Mucosa of descending colon (tissue), 3 donors: ENCODE data around the gene INTS1. TPM values are rescaled to one million over a fixed set of nuclear protein-coding genes. Genes with fewer than 3 reads are reported as not detected.

Experiments
- ATAC-seq: fragments of 200-7000 bp; cut with Tn5 transposase; one replicate; pipeline ENCODE4 v1.9.1; 2020; ENCODE audit warnings: mild to moderate bottlenecking, moderate library complexity
- DNase-seq, 3 donors: peaks; one replicate each; pipeline ENCODE4 v3.0.0-alpha.2; 2020
- H3K36me3 ChIP-seq: fragments of 200-600 bp; one replicate; pipeline ENCODE4 v1.8.0; 2021; ENCODE audit warnings: low read depth, mild to moderate bottlenecking
- H3K4me1 ChIP-seq: fragments of 200-600 bp; one replicate; pipeline ENCODE4 v1.8.0; 2021; ENCODE audit warnings: low read depth, mild to moderate bottlenecking
- H3K4me3 ChIP-seq: fragments of 200-600 bp; one replicate; pipeline ENCODE4 v1.8.0; 2021; ENCODE audit warnings: mild to moderate bottlenecking
- H3K9me3 ChIP-seq: fragments of 200-600 bp; one replicate; pipeline ENCODE4 v1.8.0; 2021; ENCODE audit warnings: mild to moderate bottlenecking
- CTCF ChIP-seq: fragments of 200-600 bp; IDR thresholded peaks from one replicate; pipeline ENCODE4 v1.8.0; 2022; ENCODE audit warnings: antibody characterized with exemption, mild to moderate bottlenecking
- intact Hi-C, 2 donors: fragments of 100-400 bp; cut with DNase I in 1 of 2; cut with micrococcal nuclease in 1 of 2; formaldehyde crosslinking; loops; one replicate each; pipeline versions ENCODE4 v1.11.0 to v1.11.1; 2022; cut with DNase I, micrococcal nuclease
- total RNA-seq, 3 donors: library from RNA; stranded (reverse); fragmentation: NEBNext Ultra II Directional in 2 of 3; extraction: Animal tissue kit (Norgen Biotek cat#: 25700) in 2 of 3; gene quantifications; one replicate each; pipeline versions ENCODE4 v1.2.1 to v1.2.4, GENCODE V29; 2021 to 2023
- donor health status: DM: no; HTN: no; CAD: no; lungs with moderate emphysema.
- donor health status: DM: no; HTN: no; CAD: no.
- donor health status: DM: no; HTN: yes; CAD: no.

The INTS1 gene
- total RNA-seq, 3 donors from 2014 or later: 79.6 to 94.3 (median 88.0) TPM

GRCh38 chr7:1461646-1462375, 42.4 kb downstream of the INTS1 start:
- no peak for TF ChIP-seq CTCF
- no peak for DNase-seq
- intact Hi-C loops: no loop called here
- H3K4me1 ChIP-seq: peaks cover 73% of the 10 kb centered on the region
- no peaks in the 10 kb centered on the region for H3K36me3 ChIP-seq
- H3K9me3 ChIP-seq: no peaks in the 10 kb centered on the region
- ATAC-seq: peak; percentile 0
- H3K4me3 ChIP-seq: no peak overlapping the region

GRCh38 chr7:1460821-1461645, 43.2 kb downstream of the INTS1 start:
- no peak for TF ChIP-seq CTCF
- H3K9me3 ChIP-seq: no peaks in the 10 kb centered on the region
- no peak overlapping the region for H3K4me3 ChIP-seq
- DNase-seq: peak; percentile 82 to 84 (median 84)
- H3K4me1 ChIP-seq: peaks cover 72% of the 10 kb centered on the region
- ATAC-seq: peak; percentile 47
- intact Hi-C loops: no loop called here
- H3K36me3 ChIP-seq: no peaks in the 10 kb centered on the region

GRCh38 chr7:1459920-1460820, 44.0 kb downstream of the INTS1 start:
- H3K9me3 ChIP-seq: no peaks in the 10 kb centered on the region
- DNase-seq: peak; percentile 62 to 74 (median 64)
- H3K36me3 ChIP-seq: no peaks in the 10 kb centered on the region
- H3K4me3 ChIP-seq: peak overlapping the region; percentile 59
- intact Hi-C loops: no loop called here
- TF ChIP-seq CTCF: no peak
- ATAC-seq: no peak
- peaks cover 73% of the 10 kb centered on the region for H3K4me1 ChIP-seq

- TF ChIP-seq CTCF: no peak
- DNase-seq (peak; percentile 100), ATAC-seq (peak; percentile 77)
- intact Hi-C loops: no loop called here
- Histone ChIP-seq H3K36me3 (no peaks in the 10 kb centered on the region), H3K4me1 (peaks cover 70% of the 10 kb centered on the region), H3K9me3 (no peaks in the 10 kb centered on the region), H3K4me3 (peak overlapping the region; percentile 59)
Measured at GRCh38 chr7:1459512-1459892, 44.7 kb downstream of the INTS1 start.
